GM08714 (cell line): ENCODE results near the gene PDLIM1.
"Not testable (repeated sequence)": the region's sequence is repeated elsewhere in the genome, so short reads cannot be mapped to it uniquely, and the experiment has no call there.

Experiments used
- H3K4me3 ChIP-seq: fragments of 200-500 bp; sonication (Bioruptor generic); 2 replicates; pipeline ENCODE4 v1.5.1; 2014; ENCODE audit warnings: mild to moderate bottlenecking, low read length, inconsistent platforms
- ZNF274 ChIP-seq: IDR thresholded peaks from 2 replicates; pipeline ENCODE4 v1.6.1; 2012; ENCODE audit warnings: mild to moderate bottlenecking, low read depth, low read length

The PDLIM1 gene

DNA sequence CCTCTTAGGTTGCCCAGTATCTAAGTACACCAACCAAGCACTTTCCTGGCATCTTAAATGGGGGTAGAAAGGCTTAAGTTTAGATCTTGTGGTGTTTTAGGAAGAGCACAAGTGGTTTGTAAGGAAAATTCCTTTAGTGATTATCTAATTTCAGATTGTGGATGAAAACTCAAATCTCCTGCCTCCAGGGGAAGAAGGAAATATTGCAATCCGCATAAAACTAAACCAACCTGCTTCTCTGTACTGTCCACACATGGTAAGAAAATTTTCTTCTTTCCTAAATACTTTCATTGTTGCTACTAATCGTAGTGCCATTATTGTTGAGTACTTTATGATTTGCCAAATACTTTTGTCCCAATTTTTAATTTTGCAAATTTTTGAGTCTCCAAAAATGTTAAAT lies 65.7 kb downstream of the PDLIM1 start:
- TF ChIP-seq ZNF274: no peak
- no peak overlapping the region for H3K4me3 ChIP-seq

GRCh38 chr10:95221124-95221523 lies 69.7 kb downstream of the PDLIM1 start:
- no peak overlapping the region for H3K4me3 ChIP-seq
- no peak for TF ChIP-seq ZNF274

GRCh38 chr10:95220539-95220938 lies 70.3 kb downstream of the PDLIM1 start:
- H3K4me3 ChIP-seq: no peak overlapping the region
- no peak for TF ChIP-seq ZNF274

- TF ChIP-seq ZNF274: no peak
- H3K4me3 ChIP-seq: no peak overlapping the region
These were observed 73.3 kb downstream of the PDLIM1 start for GRCh38 chr10:95217476-95217875.

GRCh38 chr10:95214793-95215192 lies 76.0 kb downstream of the PDLIM1 start:
- no peak for TF ChIP-seq ZNF274

GRCh38 chr10:95214369-95214768 lies 76.4 kb downstream of the PDLIM1 start:
- H3K4me3 ChIP-seq: no peak overlapping the region
- no peak for TF ChIP-seq ZNF274

More at GRCh38 chr10:95214793-95215192, 76.0 kb downstream of the PDLIM1 start:
- H3K4me3 ChIP-seq: no peak overlapping the region

GRCh38 chr10:95211606-95212279 lies 79.1 kb downstream of the PDLIM1 start:
- H3K4me3 ChIP-seq: no peak overlapping the region
- TF ChIP-seq ZNF274: no peak

- no peak overlapping the region for H3K4me3 ChIP-seq
- TF ChIP-seq ZNF274: no peak
These were observed 81.2 kb downstream of the PDLIM1 start for GRCh38 chr10:95209509-95210127.

DNA sequence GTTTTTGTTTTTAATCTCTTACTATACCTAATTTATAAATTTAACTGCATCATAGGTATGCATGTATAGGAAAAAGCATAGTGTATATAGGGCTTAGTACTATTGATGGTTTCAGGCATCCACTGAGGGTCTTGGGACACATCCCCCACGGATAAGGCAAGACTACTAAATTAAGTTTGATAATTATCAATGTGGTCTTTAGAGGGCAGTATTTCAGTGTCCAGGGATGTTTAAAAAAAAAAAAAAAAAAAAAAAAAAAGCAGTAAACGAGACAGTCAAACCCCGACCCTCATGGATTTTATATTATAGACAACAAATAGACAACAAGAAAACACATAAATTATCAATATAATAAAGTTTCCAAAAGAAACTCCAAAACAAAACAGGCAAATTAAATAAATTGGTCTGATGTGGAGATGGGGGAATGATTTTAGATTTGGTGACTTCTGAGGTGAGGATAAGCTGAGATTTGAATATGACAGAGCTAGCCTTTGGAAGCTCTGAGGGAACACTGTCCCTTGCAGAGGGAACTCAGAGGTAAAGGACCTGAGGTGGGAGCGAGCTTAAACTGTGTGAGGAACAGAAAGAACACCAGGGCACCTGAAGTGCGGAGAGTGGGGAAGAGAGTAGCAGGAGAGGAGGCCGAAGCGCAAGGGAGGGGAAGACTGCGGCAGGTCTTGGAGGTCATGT lies 82.0 kb downstream of the PDLIM1 start:
- H3K4me3 ChIP-seq: no peak overlapping the region
- no peak for TF ChIP-seq ZNF274

DNA sequence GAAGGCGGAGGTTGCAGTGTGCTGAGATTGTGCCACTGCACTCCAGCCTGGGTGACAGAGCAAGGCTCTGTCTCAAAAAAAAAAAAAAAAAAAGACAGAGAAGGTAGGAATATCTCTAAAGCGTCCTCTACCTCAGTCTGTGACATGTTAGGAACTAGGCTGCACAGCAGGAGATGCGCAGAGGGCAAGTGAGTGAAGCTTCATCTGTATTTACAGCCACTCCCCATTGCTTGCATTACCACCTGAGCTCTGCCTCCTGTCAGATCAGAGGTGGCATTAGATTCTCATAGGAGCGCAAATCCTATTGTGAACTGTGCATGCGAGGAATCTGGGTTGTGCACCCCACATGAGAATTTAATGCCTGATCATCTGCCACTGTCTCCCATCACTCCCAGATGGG lies 87.9 kb downstream of the PDLIM1 start:
- not testable (repeated sequence) for H3K4me3 ChIP-seq

- no peak overlapping the region for H3K4me3 ChIP-seq
- TF ChIP-seq ZNF274: no peak
These were observed 89.1 kb downstream of the PDLIM1 start for GRCh38 chr10:95201736-95202135.

- no peak overlapping the region for H3K4me3 ChIP-seq
- no peak for TF ChIP-seq ZNF274
These were observed 94.8 kb downstream of the PDLIM1 start for GRCh38 chr10:95196046-95196445.

- H3K4me3 ChIP-seq: no peak within 1 kb of the TSS
- no peak for TF ChIP-seq ZNF274
These were observed 96.9 kb downstream of the PDLIM1 start, which contains the start of gene ACSM6 for GRCh38 chr10:95193944-95194343. Gene ACSM6 (plus strand): TSS chr10:95194238. CDS start chr10:95194486, 248 bp downstream.

- TF ChIP-seq ZNF274: no peak
- H3K4me3 ChIP-seq: no peak overlapping the region
These were observed 102.2 kb downstream of the PDLIM1 start for GRCh38 chr10:95188593-95188992.

GRCh38 chr10:95187617-95188016 lies 103.2 kb downstream of the PDLIM1 start:
- no peak overlapping the region for H3K4me3 ChIP-seq
- TF ChIP-seq ZNF274: no peak
